ENCODE data around the gene DHX9. TPM values are rescaled to one million over a fixed set of nuclear protein-coding genes. Genes with fewer than 3 reads are reported as not detected.

The DHX9 gene
- total and polyA plus RNA-seq, 2 donors: 79.1 to 188 TPM

- Histone ChIP-seq H3K4me1 (ENCODE audit: insufficient read depth) (no peaks in the 10 kb centered on the region), H3K27ac (ENCODE audit: low read depth) (no peak overlapping the region), H3K36me3 (ENCODE audit: insufficient read depth) (no peaks in the 10 kb centered on the region), H3K4me3 (ENCODE audit: low read depth, low read length) (no peak overlapping the region)
- no peak for DNase-seq (ENCODE audit: extremely low spot score)
- WGBS: 78% methylated on average over 1 of the region's 1 CpG
These were observed 88.7 kb downstream of the DHX9 start for GRCh38 chr1:182927693-182928433.

GRCh38 chr1:182930985-182931384, 91.8 kb downstream of the DHX9 start:
- Histone ChIP-seq H3K27ac (ENCODE audit: low read depth) (no peak overlapping the region), H3K4me3 (ENCODE audit: low read depth, low read length) (no peak overlapping the region), H3K36me3 (ENCODE audit: insufficient read depth) (no peaks in the 10 kb centered on the region), H3K4me1 (ENCODE audit: insufficient read depth) (no peaks in the 10 kb centered on the region)
- no peak for DNase-seq (ENCODE audit: extremely low spot score)
- WGBS: 76% methylated on average over 1 of the region's 1 CpG

- no peaks in the 10 kb centered on the region for H3K4me1 ChIP-seq (ENCODE audit: insufficient read depth)
- no peak for DNase-seq (ENCODE audit: extremely low spot score)
- no peak overlapping the region for H3K4me3 ChIP-seq (ENCODE audit: low read depth, low read length)
- H3K27ac ChIP-seq (ENCODE audit: low read depth): no peak overlapping the region
- H3K36me3 ChIP-seq (ENCODE audit: insufficient read depth): no peaks in the 10 kb centered on the region
These were observed 96.6 kb downstream of the DHX9 start for GRCh38 chr1:182935716-182936115.

Other genes starting within 250 kb of the DHX9 start
- gene RGS16, start 235.0 kb upstream of the DHX9 start, total RNA-seq: 7.9 TPM
- 5.9 TPM for gene RGS16, start 235.0 kb upstream of the DHX9 start, polyA plus RNA-seq
- gene RGS8, start 154.8 kb upstream of the DHX9 start, total RNA-seq: 0.05 TPM
- gene RGS8, start 154.8 kb upstream of the DHX9 start, polyA plus RNA-seq: 0.03 TPM
- gene NPL, start 49.6 kb upstream of the DHX9 start, total RNA-seq: 10.5 TPM
- gene NPL, start 49.6 kb upstream of the DHX9 start, polyA plus RNA-seq: 6.7 TPM
- 0.85 TPM for gene SHCBP1L, start 113.8 kb downstream of the DHX9 start, total RNA-seq
- not detected for gene SHCBP1L, start 113.8 kb downstream of the DHX9 start, polyA plus RNA-seq
- gene LAMC1, start 184.1 kb downstream of the DHX9 start, total RNA-seq: 279 TPM
- 178 TPM for gene LAMC1, start 184.1 kb downstream of the DHX9 start, polyA plus RNA-seq